K562 (cell line): ENCODE results near the gene XPO1. TPM values are rescaled to one million over a fixed set of nuclear protein-coding genes. Genes with fewer than 3 reads are reported as not detected.
"Not testable (repeated sequence)": the region's sequence is repeated elsewhere in the genome, so short reads cannot be mapped to it uniquely, and the experiment has no call there.

Source experiments
- ATAC-seq: fragments of 200-7000 bp; cut with Tn5 transposase; 3 replicates; pipeline ENCODE4 v1.9.1; 2020; ENCODE audit warnings: moderate library complexity
- BruUV-seq: library from RNA; stranded (reverse); fragments of 400-500 nt; replicated peaks from 2 replicates; lab custom pipeline; 2021; lab: Mats Ljungman, UMichigan
- CTCF ChIA-PET: fragments of 300-600 bp; formaldehyde crosslinking; extraction: SDS; loops from one replicate; lab custom pipeline; 2021; ENCODE audit warnings: low intra/inter-chr PET ratio; lab: Yijun Ruan, JAX
- POLR2A ChIA-PET: fragments of 300-600, 350-650 bp; sonication (Branson Sonifier 250); formaldehyde crosslinking; extraction: SDS; loops from one replicate; lab custom pipeline; 2021; ENCODE audit warnings: antibody characterized with exemption, inconsistent platforms; lab: Yijun Ruan, JAX
- DNase-seq, 4 experiments: peaks; one replicate each; pipeline versions ENCODE4 v3.0.0 to v3.0.0-alpha.2; 2011 to 2018; ENCODE audit warnings: low spot score in 3 of 4, mixed read lengths in 3 of 4; ENCODE audit errors: extremely low read depth in 1 of 4
- FAIRE-seq: peaks from 2 replicates; lab custom pipeline; 2011; peaks lifted over from hg19 to GRCh38; lab: Jason Lieb, UNC
- H2AFZ ChIP-seq: 2 replicates; pipeline ENCODE4 v1.6.0; 2011; ENCODE audit warnings: low read depth, low read length, control low read depth, inconsistent platforms
- H3K27ac ChIP-seq: fragments of 200-600 bp; 3 replicates; pipeline ENCODE4 v1.8.0; 2011; ENCODE audit warnings: low read depth, mild to moderate bottlenecking, control low read depth, inconsistent platforms, low read length, moderate library complexity, mixed read lengths; ENCODE audit errors: extremely low read depth
- H3K27me3 ChIP-seq, 2 experiments: fragments of 300-600 bp in 1 of 2; 2 replicates in 1 of 2; 3 replicates in 1 of 2; pipeline versions ENCODE4 v1.6.0 to v1.8.0; 2011; ENCODE audit warnings: inconsistent platforms in 2 of 2, low read length in 2 of 2, mild to moderate bottlenecking in 1 of 2, mixed read lengths in 1 of 2, moderate library complexity in 1 of 2; ENCODE audit not compliant: control insufficient read depth in 2 of 2, insufficient read depth in 2 of 2
- H3K36me3 ChIP-seq: fragments of 300-600 bp; 3 replicates; pipeline ENCODE4 v1.8.0; 2011; ENCODE audit warnings: mild to moderate bottlenecking, low read length, inconsistent platforms; ENCODE audit not compliant: control insufficient read depth, insufficient read depth
- H3K4me1 ChIP-seq, 2 experiments: fragments of 200-600 bp in 1 of 2; replicated peaks in 1 of 2; 2 replicates in 1 of 2; 3 replicates in 1 of 2; pipeline versions ENCODE4 v1.5.1 to v1.8.0; 2011; ENCODE audit warnings: inconsistent platforms in 2 of 2, low read length in 2 of 2, mild to moderate bottlenecking in 1 of 2, mixed read lengths in 1 of 2, moderate library complexity in 1 of 2; ENCODE audit not compliant: control insufficient read depth in 2 of 2, insufficient read depth in 2 of 2
- H3K4me2 ChIP-seq: 2 replicates; pipeline ENCODE4 v1.6.1; 2011; ENCODE audit warnings: low read length, control low read depth, inconsistent platforms, mixed read lengths; ENCODE audit not compliant: insufficient read depth
- H3K4me3 ChIP-seq: fragments of 200-600 bp; sonication (generic), shearing (Covaris generic); 2 replicates; pipeline ENCODE4 v1.5.1; 2016; ENCODE audit warnings: control low read depth, inconsistent platforms
- H3K79me2 ChIP-seq: fragments of 200-600 bp; 3 replicates; pipeline ENCODE4 v1.8.0; 2011; ENCODE audit warnings: low read length, inconsistent platforms; ENCODE audit not compliant: control insufficient read depth, insufficient read depth
- H3K9ac ChIP-seq, 2 experiments: 2 replicates each; pipeline versions ENCODE4 v1.6.0 to v1.6.1; 2011; ENCODE audit warnings: low read depth in 2 of 2, low read length in 2 of 2, control low read depth in 1 of 2, inconsistent platforms in 1 of 2, mild to moderate bottlenecking in 1 of 2, mixed read lengths in 1 of 2; ENCODE audit not compliant: insufficient read depth in 1 of 2
- H3K9me1 ChIP-seq: one replicate; pipeline ENCODE4 v1.6.0; 2011; ENCODE audit warnings: inconsistent platforms, mild to moderate bottlenecking, low read length, moderate library complexity; ENCODE audit not compliant: control insufficient read depth, insufficient read depth
- H3K9me3 ChIP-seq: replicated peaks from 2 replicates; pipeline ENCODE4 v1.5.1; 2011; ENCODE audit warnings: low read depth, low read length, inconsistent platforms; ENCODE audit not compliant: control insufficient read depth, insufficient read depth
- H4K20me1 ChIP-seq: replicated peaks from 2 replicates; pipeline ENCODE4 v1.6.1; 2011; ENCODE audit warnings: low read length, inconsistent platforms, mixed read lengths; ENCODE audit not compliant: control insufficient read depth, insufficient read depth
- HNRNPH1 ChIP-seq: fragments of 200-400 bp; formaldehyde crosslinking; optimal IDR thresholded peaks from 2 replicates; pipeline ENCODE3; 2017; ENCODE audit warnings: low read depth, mild to moderate bottlenecking, low read length, moderate library complexity
- L3MBTL2 ChIP-seq: fragments of 450-650 bp; IDR thresholded peaks from 2 replicates; pipeline ENCODE4 v1.6.1; 2016; ENCODE audit warnings: mild to moderate bottlenecking, moderate library complexity
- MTA2 ChIP-seq: fragments of 450-650 bp; IDR thresholded peaks from 2 replicates; pipeline ENCODE4 v1.6.1; 2016; ENCODE audit warnings: low read depth
- ZBTB9 ChIP-seq: fragments of 450-650 bp; formaldehyde crosslinking; IDR thresholded peaks from 2 replicates; pipeline ENCODE4 v1.4.0; 2020; ENCODE audit warnings: mild to moderate bottlenecking, moderate library complexity
- ZNF133 ChIP-seq: fragments of 250-450 bp; sonication (Bioruptor Pico); IDR thresholded peaks from 2 replicates; pipeline ENCODE4 v1.4.0; 2020; ENCODE audit warnings: mild to moderate bottlenecking
- WGBS: fragments of 100-300 bp; shearing (Covaris generic); methylation state at CpG from one replicate; pipeline ENCODE4 v1.1.6; 2016; ENCODE audit warnings: low coverage, mixed read lengths; ENCODE audit not compliant: insufficient coverage; ENCODE audit errors: missing lambda C conversion rate; 5-methylcytosine and 5-hydroxymethylcytosine counted together
- in situ Hi-C: fragments of 300-500 bp; cut with MboI; formaldehyde crosslinking; loops from 4 replicates; pipeline ENCODE4 v1.15.0; 2018; ENCODE audit warnings: inconsistent platforms, mixed read lengths
- intact Hi-C: fragments of 100-400 bp; cut with micrococcal nuclease; formaldehyde crosslinking; loops from 2 replicates; pipeline ENCODE4 v1.14.2; 2022
- polyA plus RNA-seq, 8 experiments: library from polyadenylated mRNA; depleted of rRNA in 4 of 8; stranded (reverse) in 5 of 8; unstranded in 3 of 8; fragments of >200 nt; fragmentation: Nextera tagmentation in 2 of 8; fragmentation: Illumina TruSeq in 1 of 8; extraction: Ambion mirVana in 2 of 8; extraction: Trizol in 1 of 8; gene quantifications; 2 replicates each; pipeline versions ENCODE4 v1.2.1 to v1.2.3, GENCODE V29; 2011 to 2014; ENCODE audit warnings: inconsistent platforms in 1 of 8, missing spikeins in 1 of 8
- total RNA-seq, 7 experiments: library from RNA; depleted of rRNA in 6 of 7; stranded (reverse); fragments of >200 nt in 6 of 7; fragmentation: Illumina TruSeq in 2 of 7; extraction: Trizol in 2 of 7; gene quantifications; 2 replicates each; pipeline versions ENCODE4 v1.2.1 to v1.2.3, GENCODE V29; 2011 to 2021; ENCODE audit warnings: low replicate concordance in 1 of 7

Gene XPO1
- total and polyA plus RNA-seq, 9 of the 15 experiments (the other 6 are each of a cell fraction or from before 2014, with no cell fraction given): 86.2 to 307 (median 216) TPM

- Histone ChIP-seq H3K9me1 (no peaks in the 10 kb centered on the region), H4K20me1 (no peaks in the 10 kb centered on the region), H2AFZ (no peak overlapping the region), H3K4me3 (no peak overlapping the region), H3K9me3 (no peaks in the 10 kb centered on the region), H3K4me1 (peaks cover 6 to 11% of the 10 kb centered on the region in 2 experiments; a peak in 3 of 5 replicates), H3K4me2 (no peak overlapping the region), H3K79me2 (peaks cover 97% of the 10 kb centered on the region), H3K36me3 (peaks cover 26% of the 10 kb centered on the region), H3K27ac (no peak overlapping the region), H3K9ac (no peak overlapping the region), H3K27me3 (no peaks in the 10 kb centered on the region)
- no TSS peak for BruUV-seq
- in situ Hi-C loops: no loop called here
- FAIRE-seq (no peak), ATAC-seq (no peak), DNase-seq (no peak)
- ChIA-PET POLR2A (interaction anchor here (0.6 kb wide), 2 partner anchors 16 to 25 kb away, joined by 3 to 4 read pairs; no protein-coding TSS in a partner anchor), CTCF (no interaction called here)
- 70% methylated on average over 5 of the region's 5 CpGs for WGBS
- TF ChIP-seq HNRNPH1 (no peak), L3MBTL2 (no peak), ZNF133 (CRISPR knock-in tag) (no peak), ZBTB9 (CRISPR knock-in tag) (no peak), MTA2 (no peak)
- intact Hi-C loops: no loop called here
Observed at GRCh38 chr2:61456070-61456745, 81.9 kb downstream of the XPO1 start.

GRCh38 chr2:61454972-61455371 is 83.2 kb downstream of the XPO1 start:
- FAIRE-seq, H3K4me2 ChIP-seq, H3K9me3 ChIP-seq, H3K4me3 ChIP-seq, ATAC-seq, H3K4me1 ChIP-seq, intact Hi-C loops, in situ Hi-C loops, H3K27ac ChIP-seq, H3K9me1 ChIP-seq, H2AFZ ChIP-seq, DNase-seq, CTCF ChIA-PET, BruUV-seq, H3K27me3 ChIP-seq, H4K20me1 ChIP-seq: not testable (repeated sequence)
- POLR2A ChIA-PET: interaction anchor here (0.6 kb wide), 1 partner anchor 389 kb away, joined by 3 read pairs; no protein-coding TSS in a partner anchor
- H3K36me3 ChIP-seq: peaks cover 19% of the 10 kb centered on the region
- H3K79me2 ChIP-seq: peaks cover 97% of the 10 kb centered on the region
- H3K9ac ChIP-seq: 0 out of 4 replicates have a peak overlapping the region, but pooled peaks of 1 of the 2 experiments have one; percentile 20
- WGBS: 94% methylated on average over 8 of the region's 8 CpGs
